ENCODE measurements around the gene ATP2A3. TPM values are rescaled to one million over a fixed set of nuclear protein-coding genes. Genes with fewer than 3 reads are reported as not detected.

ATP2A3 gene
- total RNA-seq, 2 donors from 2014 or later: 16.3 to 44.5 TPM

DNA sequence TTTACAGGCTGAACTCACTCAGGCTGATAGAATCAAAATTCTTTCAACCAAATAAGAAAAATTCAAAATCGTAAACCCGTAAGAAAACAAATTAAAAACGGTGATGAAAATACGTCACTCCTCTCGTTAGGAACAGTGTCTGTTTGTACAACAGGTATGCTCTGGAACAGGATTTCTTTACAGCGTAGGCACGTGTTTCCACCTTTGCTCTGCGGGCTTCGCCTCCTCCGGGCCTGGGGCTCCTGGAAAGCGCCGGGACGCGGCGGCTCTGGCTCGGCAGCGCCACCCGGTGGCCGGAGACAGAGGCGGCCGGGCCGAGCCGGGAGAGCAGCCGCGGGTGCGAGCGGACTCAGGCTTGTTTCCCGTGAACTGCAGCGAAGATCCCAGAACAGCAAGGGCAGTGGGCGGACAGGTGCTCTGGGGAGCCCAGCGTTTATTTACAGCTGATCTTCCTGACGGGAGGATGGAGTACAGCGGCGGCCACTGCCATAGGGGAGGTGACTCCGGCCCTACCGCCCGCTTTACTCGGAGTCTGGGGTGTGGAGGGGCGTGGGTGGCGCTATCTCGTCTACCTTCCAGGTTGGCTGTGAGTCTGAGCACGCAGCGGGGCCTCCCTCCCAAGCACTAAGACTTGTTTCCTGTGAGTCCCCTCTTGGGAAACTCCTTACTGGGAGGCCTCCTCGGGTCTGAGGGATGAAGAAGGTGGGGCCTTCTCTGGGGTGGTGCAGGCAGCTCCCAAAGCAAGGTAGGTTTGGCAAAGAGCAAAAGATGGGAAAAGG, 40.5 kb upstream of the ATP2A3 start:
- H3K4me3 ChIP-seq: no peak overlapping the region
- peak; percentile 76 for DNase-seq (ENCODE audit: low spot score)
- no peaks in the 10 kb centered on the region for H3K4me1 ChIP-seq (replicated peaks)
- 23% methylated on average over 44 of the region's 44 CpGs for WGBS
- H3K36me3 ChIP-seq: peaks cover 4 to 15% of the 10 kb centered on the region in 2 donors
- H3K27me3 ChIP-seq (replicated peaks; ENCODE audit: insufficient read depth): no peaks in the 10 kb centered on the region
- TF ChIP-seq, protein P1, sequence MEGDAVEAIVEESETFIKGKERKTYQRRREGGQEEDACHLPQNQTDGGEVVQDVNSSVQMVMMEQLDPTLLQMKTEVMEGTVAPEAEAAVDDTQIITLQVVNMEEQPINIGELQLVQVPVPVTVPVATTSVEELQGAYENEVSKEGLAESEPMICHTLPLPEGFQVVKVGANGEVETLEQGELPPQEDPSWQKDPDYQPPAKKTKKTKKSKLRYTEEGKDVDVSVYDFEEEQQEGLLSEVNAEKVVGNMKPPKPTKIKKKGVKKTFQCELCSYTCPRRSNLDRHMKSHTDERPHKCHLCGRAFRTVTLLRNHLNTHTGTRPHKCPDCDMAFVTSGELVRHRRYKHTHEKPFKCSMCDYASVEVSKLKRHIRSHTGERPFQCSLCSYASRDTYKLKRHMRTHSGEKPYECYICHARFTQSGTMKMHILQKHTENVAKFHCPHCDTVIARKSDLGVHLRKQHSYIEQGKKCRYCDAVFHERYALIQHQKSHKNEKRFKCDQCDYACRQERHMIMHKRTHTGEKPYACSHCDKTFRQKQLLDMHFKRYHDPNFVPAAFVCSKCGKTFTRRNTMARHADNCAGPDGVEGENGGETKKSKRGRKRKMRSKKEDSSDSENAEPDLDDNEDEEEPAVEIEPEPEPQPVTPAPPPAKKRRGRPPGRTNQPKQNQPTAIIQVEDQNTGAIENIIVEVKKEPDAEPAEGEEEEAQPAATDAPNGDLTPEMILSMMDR (IDR thresholded peaks at IDR 0.05): peak; percentile 84 to 99 (median 98)
- TF ChIP-seq POLR2A (IDR thresholded peaks at IDR 0.05): no peak
- TF ChIP-seq POLR2AphosphoS5 (IDR thresholded peaks at IDR 0.05): peak; percentile 87
- H3K27ac ChIP-seq: peak overlapping the region; percentile 38 to 65
- intact Hi-C loops (cut with DNase I): loop anchor here (5.0 kb wide), 3 partner anchors 92 to 267 kb away; no protein-coding TSS in a partner anchor
- no peaks in the 10 kb centered on the region for H3K9me3 ChIP-seq

DNA sequence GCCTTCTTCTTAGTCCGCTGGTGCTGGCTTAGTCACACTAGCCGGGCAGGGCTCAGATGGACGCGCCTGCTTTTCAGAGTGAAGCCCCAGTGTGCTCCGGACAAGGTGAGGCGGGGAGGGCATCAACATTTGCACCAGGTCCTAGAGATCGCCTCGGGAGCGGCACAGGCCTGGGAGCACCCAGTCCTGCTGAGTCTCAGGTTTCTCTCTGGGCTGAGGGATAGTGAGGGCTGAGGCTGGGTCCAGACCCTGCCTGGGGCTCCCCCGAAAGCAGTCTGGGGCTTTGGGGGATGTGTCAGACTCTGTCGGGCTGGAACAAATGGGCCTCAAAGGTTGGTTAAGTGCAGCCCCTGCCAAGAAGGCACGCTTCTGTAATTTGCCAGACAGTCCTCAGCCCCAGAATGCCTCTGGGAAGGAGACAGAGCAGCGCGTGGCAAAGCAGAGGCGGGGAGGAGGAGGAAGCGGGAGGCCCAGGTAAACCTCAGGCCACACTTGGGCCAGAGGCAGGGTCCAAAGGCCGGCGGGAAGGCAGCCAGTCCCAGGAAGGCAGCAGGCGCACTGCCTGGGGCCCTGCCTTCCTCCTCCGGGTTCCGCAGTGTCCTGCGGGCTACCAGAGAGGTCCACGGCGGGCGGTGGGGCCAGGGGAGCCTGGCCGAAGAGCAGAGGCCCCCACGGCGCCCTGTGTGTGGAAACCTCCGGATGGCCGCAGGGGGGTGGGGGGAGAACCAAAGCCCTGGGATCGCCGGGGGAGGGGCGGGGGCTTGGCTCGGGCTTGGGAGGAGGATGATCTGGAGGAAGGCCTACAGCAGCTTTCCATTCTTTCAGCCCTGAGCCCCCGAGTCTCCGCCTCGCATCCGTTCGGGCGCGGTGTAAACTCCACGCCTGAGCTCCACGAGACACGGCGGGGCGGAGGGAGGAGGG, 39.5 kb upstream of the ATP2A3 start:
- intact Hi-C loops (cut with DNase I): loop anchor here (5.0 kb wide), 1 partner anchor 141 kb away; no protein-coding TSS in a partner anchor
- Histone ChIP-seq H3K4me3 (no peak overlapping the region), H3K4me1 (replicated peaks) (no peaks in the 10 kb centered on the region), H3K9me3 (no peaks in the 10 kb centered on the region), H3K27me3 (replicated peaks; ENCODE audit: insufficient read depth) (no peaks in the 10 kb centered on the region), H3K27ac (peak overlapping the region; percentile 62 to 65), H3K36me3 (peaks cover 0 to 9% of the 10 kb centered on the region in 2 donors)
- TF ChIP-seq POLR2A (IDR thresholded peaks at IDR 0.05) (no peak), POLR2AphosphoS5 (IDR thresholded peaks at IDR 0.05) (no peak)
- TF ChIP-seq, protein P1 (IDR thresholded peaks at IDR 0.05): no peak
- DNase-seq (ENCODE audit: low spot score): no peak
- 80% methylated on average over 44 of the region's 46 CpGs for WGBS

DNA sequence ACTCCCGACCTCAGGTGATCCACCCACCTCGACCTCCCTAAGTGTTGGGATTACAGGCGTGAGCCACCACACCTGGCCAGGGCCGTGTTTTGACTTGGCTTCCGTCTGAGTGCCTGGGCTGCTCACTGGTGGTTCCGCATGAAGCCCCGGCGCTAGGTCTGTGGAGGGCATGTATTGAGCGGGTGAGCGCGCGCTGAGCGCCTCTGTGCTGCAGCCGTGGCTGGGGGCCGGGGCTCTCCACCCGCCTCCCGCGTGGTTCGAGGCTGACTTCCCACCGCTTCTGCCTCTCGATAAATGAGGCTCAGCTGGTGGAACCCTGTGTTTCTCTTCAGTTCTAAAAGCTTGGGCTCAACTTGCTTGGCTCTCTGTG, 38.9 kb upstream of the ATP2A3 start:
- Histone ChIP-seq H3K36me3 (peaks cover 0 to 8% of the 10 kb centered on the region in 2 donors), H3K4me3 (no peak overlapping the region), H3K27me3 (replicated peaks; ENCODE audit: insufficient read depth) (no peaks in the 10 kb centered on the region), H3K27ac (no peak overlapping the region), H3K4me1 (replicated peaks) (no peaks in the 10 kb centered on the region), H3K9me3 (no peaks in the 10 kb centered on the region)
- WGBS: 87% methylated on average over 18 of the region's 21 CpGs
- intact Hi-C loops (cut with DNase I): loop anchor here (5.0 kb wide), 1 partner anchor 141 kb away; no protein-coding TSS in a partner anchor
- no peak for DNase-seq (ENCODE audit: low spot score)
- TF ChIP-seq, protein P1 (IDR thresholded peaks at IDR 0.05): no peak
- TF ChIP-seq POLR2A (IDR thresholded peaks at IDR 0.05) (no peak), POLR2AphosphoS5 (IDR thresholded peaks at IDR 0.05) (no peak)

DNA sequence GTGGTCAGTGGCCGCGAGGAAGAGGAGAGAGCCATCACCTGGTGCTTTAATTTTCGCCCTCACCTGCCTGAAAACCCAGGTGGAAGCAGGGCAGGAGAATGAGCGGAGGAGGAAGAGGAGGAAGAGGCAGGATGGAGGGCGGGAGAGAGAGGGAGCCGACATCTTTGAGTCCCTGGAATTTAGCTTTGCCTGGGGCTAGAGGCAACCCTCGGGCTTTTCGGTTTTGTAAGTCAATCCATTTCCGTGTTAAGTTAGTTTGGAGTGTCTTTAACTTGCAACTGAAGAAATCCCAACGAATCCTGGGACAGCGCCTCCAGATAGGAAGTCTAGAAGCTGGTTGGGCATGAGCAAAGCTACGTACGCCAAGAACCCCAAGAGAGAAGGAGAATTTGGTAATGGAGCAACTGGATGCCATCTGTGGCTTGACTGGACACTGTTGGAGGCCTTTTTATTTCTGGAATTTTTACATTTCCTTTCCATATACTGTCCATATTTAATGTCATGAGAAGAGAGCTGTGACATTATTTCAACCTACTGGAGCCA, 36.9 kb upstream of the ATP2A3 start:
- Histone ChIP-seq H3K36me3 (no peaks in the 10 kb centered on the region), H3K4me3 (no peak overlapping the region), H3K9me3 (no peaks in the 10 kb centered on the region), H3K4me1 (replicated peaks) (no peaks in the 10 kb centered on the region), H3K27ac (no peak overlapping the region), H3K27me3 (replicated peaks; ENCODE audit: insufficient read depth) (no peaks in the 10 kb centered on the region)
- DNase-seq (ENCODE audit: low spot score): no peak
- TF ChIP-seq POLR2AphosphoS5 (IDR thresholded peaks at IDR 0.05) (no peak), POLR2A (IDR thresholded peaks at IDR 0.05) (no peak)
- TF ChIP-seq, protein P1 (IDR thresholded peaks at IDR 0.05): no peak
- WGBS: 70% methylated on average over 13 of the region's 13 CpGs
- intact Hi-C loops (cut with DNase I): loop anchor here (5.0 kb wide), 1 partner anchor 139 kb away; no protein-coding TSS in a partner anchor

All from prostate gland (tissue), 2 donors.